Measurements from ENCODE around the gene CSKMT.
"Not testable (repeated sequence)": the region's sequence is repeated elsewhere in the genome, so short reads cannot be mapped to it uniquely, and the experiment has no call there.

The CSKMT gene

GRCh38 chr11:62677156-62677555, 12.0 kb downstream of the CSKMT start:
- Histone ChIP-seq H3K27me3 (ENCODE audit: control insufficient read depth, insufficient read depth, low read length) (no peaks in the 10 kb centered on the region), H3K27ac (ENCODE audit: low read length) (no peak overlapping the region), H3K4me3 (ENCODE audit: low read length) (no peak overlapping the region), H3K9ac (ENCODE audit: low read length) (no peak overlapping the region), H3K4me1 (ENCODE audit: control insufficient read depth, low read depth, low read length) (no peaks in the 10 kb centered on the region), H3K9me3 (ENCODE audit: control insufficient read depth, low read depth, low read length) (no peaks in the 10 kb centered on the region), H3K36me3 (ENCODE audit: control insufficient read depth, low read depth, low read length) (peaks cover 20% of the 10 kb centered on the region)

- Histone ChIP-seq H3K27me3 (ENCODE audit: control insufficient read depth, insufficient read depth, low read length) (no peaks in the 10 kb centered on the region), H3K9me3 (ENCODE audit: control insufficient read depth, low read depth, low read length) (no peaks in the 10 kb centered on the region), H3K4me1 (ENCODE audit: control insufficient read depth, low read depth, low read length) (no peaks in the 10 kb centered on the region), H3K4me3 (ENCODE audit: low read length) (peak overlapping the region; percentile 92), H3K36me3 (ENCODE audit: control insufficient read depth, low read depth, low read length) (peaks cover 20% of the 10 kb centered on the region), H3K9ac (ENCODE audit: low read length) (no peak overlapping the region), H3K27ac (ENCODE audit: low read length) (no peak overlapping the region)
Measured at GRCh38 chr11:62677714-62678113, 12.6 kb downstream of the CSKMT start.

GRCh38 chr11:62678433-62678769, 13.3 kb downstream of the CSKMT start:
- no peaks in the 10 kb centered on the region for H3K9me3 ChIP-seq (ENCODE audit: control insufficient read depth, low read depth, low read length)
- H3K36me3 ChIP-seq (ENCODE audit: control insufficient read depth, low read depth, low read length) = peaks cover 20% of the 10 kb centered on the region
- no peaks in the 10 kb centered on the region for H3K4me1 ChIP-seq (ENCODE audit: control insufficient read depth, low read depth, low read length)
- no peaks in the 10 kb centered on the region for H3K27me3 ChIP-seq (ENCODE audit: control insufficient read depth, insufficient read depth, low read length)
- H3K9ac ChIP-seq (ENCODE audit: low read length) = peak overlapping the region; percentile 88
- H3K4me3 ChIP-seq (ENCODE audit: low read length) = peak overlapping the region; percentile 92
- H3K27ac ChIP-seq (ENCODE audit: low read length) = no peak overlapping the region

- Histone ChIP-seq H3K4me3 (ENCODE audit: low read length) (peak within 1 kb of the TSS; percentile 92), H3K27ac (ENCODE audit: low read length) (peak within 1 kb of the TSS; percentile 70), H3K9me3 (ENCODE audit: control insufficient read depth, low read depth, low read length) (no peaks in the 10 kb centered on the region), H3K9ac (ENCODE audit: low read length) (peak within 1 kb of the TSS; percentile 88), H3K36me3 (ENCODE audit: control insufficient read depth, low read depth, low read length) (peaks cover 20% of the 10 kb centered on the region), H3K4me1 (ENCODE audit: control insufficient read depth, low read depth, low read length) (no peaks in the 10 kb centered on the region), H3K27me3 (ENCODE audit: control insufficient read depth, insufficient read depth, low read length) (no peaks in the 10 kb centered on the region)
Measured at GRCh38 chr11:62678770-62679696, 13.9 kb downstream of the CSKMT start, which contains the start of gene UBXN1. UBXN1 (minus strand) TSS chr11:62679073; CDS start chr11:62678923, 150 bp downstream.

- H3K9ac ChIP-seq (ENCODE audit: low read length) = no peak overlapping the region
- peaks cover 16% of the 10 kb centered on the region for H3K36me3 ChIP-seq (ENCODE audit: control insufficient read depth, low read depth, low read length)
- H3K9me3 ChIP-seq (ENCODE audit: control insufficient read depth, low read depth, low read length) = no peaks in the 10 kb centered on the region
- H3K4me3 ChIP-seq (ENCODE audit: low read length) = no peak overlapping the region
- H3K4me1 ChIP-seq (ENCODE audit: control insufficient read depth, low read depth, low read length) = no peaks in the 10 kb centered on the region
- no peak overlapping the region for H3K27ac ChIP-seq (ENCODE audit: low read length)
- H3K27me3 ChIP-seq (ENCODE audit: control insufficient read depth, insufficient read depth, low read length) = no peaks in the 10 kb centered on the region
Measured at GRCh38 chr11:62680825-62681240, 15.7 kb downstream of the CSKMT start.

GRCh38 chr11:62682518-62682917, 17.4 kb downstream of the CSKMT start:
- Histone ChIP-seq H3K9me3 (ENCODE audit: control insufficient read depth, low read depth, low read length) (no peaks in the 10 kb centered on the region), H3K36me3 (ENCODE audit: control insufficient read depth, low read depth, low read length) (peaks cover 2% of the 10 kb centered on the region), H3K27me3 (ENCODE audit: control insufficient read depth, insufficient read depth, low read length) (no peaks in the 10 kb centered on the region), H3K4me3 (ENCODE audit: low read length) (no peak overlapping the region), H3K27ac (ENCODE audit: low read length) (no peak overlapping the region), H3K4me1 (ENCODE audit: control insufficient read depth, low read depth, low read length) (no peaks in the 10 kb centered on the region), H3K9ac (ENCODE audit: low read length) (no peak overlapping the region)

- no peaks in the 10 kb centered on the region for H3K9me3 ChIP-seq (ENCODE audit: control insufficient read depth, low read depth, low read length)
- peaks cover 22% of the 10 kb centered on the region for H3K36me3 ChIP-seq (ENCODE audit: control insufficient read depth, low read depth, low read length)
- no peaks in the 10 kb centered on the region for H3K4me1 ChIP-seq (ENCODE audit: control insufficient read depth, low read depth, low read length)
- no peak overlapping the region for H3K4me3 ChIP-seq (ENCODE audit: low read length)
- H3K27ac ChIP-seq (ENCODE audit: low read length) = no peak overlapping the region
- no peaks in the 10 kb centered on the region for H3K27me3 ChIP-seq (ENCODE audit: control insufficient read depth, insufficient read depth, low read length)
- no peak overlapping the region for H3K9ac ChIP-seq (ENCODE audit: low read length)
Measured at GRCh38 chr11:62687508-62688396, 22.6 kb downstream of the CSKMT start.

GRCh38 chr11:62688491-62688890, 23.4 kb downstream of the CSKMT start:
- H3K36me3 ChIP-seq (ENCODE audit: control insufficient read depth, low read depth, low read length) = peaks cover 28% of the 10 kb centered on the region
- H3K9me3 ChIP-seq (ENCODE audit: control insufficient read depth, low read depth, low read length) = no peaks in the 10 kb centered on the region
- no peak overlapping the region for H3K27ac ChIP-seq (ENCODE audit: low read length)
- H3K27me3 ChIP-seq (ENCODE audit: control insufficient read depth, insufficient read depth, low read length) = no peaks in the 10 kb centered on the region
- H3K9ac ChIP-seq (ENCODE audit: low read length) = no peak overlapping the region
- H3K4me1 ChIP-seq (ENCODE audit: control insufficient read depth, low read depth, low read length) = no peaks in the 10 kb centered on the region
- no peak overlapping the region for H3K4me3 ChIP-seq (ENCODE audit: low read length)

GRCh38 chr11:62689421-62690183, 24.5 kb downstream of the CSKMT start, which contains the start of gene LRRN4CL:
LRRN4CL (minus strand) TSS chr11:62689530; CDS start chr11:62688508, 1,022 bp downstream.
- Histone ChIP-seq H3K4me3 (ENCODE audit: low read length) (no peak within 1 kb of the TSS), H3K4me1 (ENCODE audit: control insufficient read depth, low read depth, low read length) (no peaks in the 10 kb centered on the region), H3K36me3 (ENCODE audit: control insufficient read depth, low read depth, low read length) (peaks cover 28% of the 10 kb centered on the region), H3K9ac (ENCODE audit: low read length) (no peak within 1 kb of the TSS), H3K27me3 (ENCODE audit: control insufficient read depth, insufficient read depth, low read length) (no peaks in the 10 kb centered on the region), H3K9me3 (ENCODE audit: control insufficient read depth, low read depth, low read length) (no peaks in the 10 kb centered on the region), H3K27ac (ENCODE audit: low read length) (no peak within 1 kb of the TSS)

- peaks cover 28% of the 10 kb centered on the region for H3K36me3 ChIP-seq (ENCODE audit: control insufficient read depth, low read depth, low read length)
- H3K9me3 ChIP-seq (ENCODE audit: control insufficient read depth, low read depth, low read length); H3K4me1 ChIP-seq (ENCODE audit: control insufficient read depth, low read depth, low read length); H3K4me3 ChIP-seq (ENCODE audit: low read length); H3K27me3 ChIP-seq (ENCODE audit: control insufficient read depth, insufficient read depth, low read length); H3K27ac ChIP-seq (ENCODE audit: low read length); H3K9ac ChIP-seq (ENCODE audit: low read length): not testable (repeated sequence)
Measured at GRCh38 chr11:62693624-62694023, 28.5 kb downstream of the CSKMT start.

Data from iPS-18a (cell line).